C4-2B (cell line): ENCODE measurements around the gene ASTN1.

Experiments used
- CTCF ChIP-seq: fragments of 450-650 bp; conservative IDR thresholded peaks from 2 replicates; pipeline ENCODE4 v1.5.1; 2017; ENCODE audit warnings: mild to moderate bottlenecking
- ZFX ChIP-seq: fragments of 450-650 bp; IDR thresholded peaks from 2 replicates; pipeline ENCODE4 v1.6.1; 2017

- TF ChIP-seq CTCF (no peak), ZFX (no peak)
Observed at GRCh38 chr1:176866011-176866714, 298.3 kb downstream of the ASTN1 start.
